Cortex of kidney (tissue), 1 donor: ENCODE data around the gene TMEM239.

Experiments used
- DNase-seq: peaks from one replicate; lab custom pipeline; 2025; lab: John Stamatoyannopoulos, UW

The TMEM239 gene

GRCh38 chr20:2849529-2849928 lies 33.4 kb downstream of the TMEM239 start:
- no peak for DNase-seq

GRCh38 chr20:2851086-2851485 lies 34.9 kb downstream of the TMEM239 start:
- no peak for DNase-seq

- no peak for DNase-seq
Observed at GRCh38 chr20:2858591-2858990, 42.4 kb downstream of the TMEM239 start.

- no peak for DNase-seq
Observed at GRCh38 chr20:2859330-2860121, 43.4 kb downstream of the TMEM239 start.

GRCh38 chr20:2864626-2865025 lies 48.5 kb downstream of the TMEM239 start:
- no peak for DNase-seq

- DNase-seq: no peak
Observed at GRCh38 chr20:2865101-2865500, 48.9 kb downstream of the TMEM239 start.

- DNase-seq: no peak
Observed at GRCh38 chr20:2865630-2866029, 49.5 kb downstream of the TMEM239 start.

- DNase-seq: no peak
Observed at GRCh38 chr20:2866236-2866635, 50.1 kb downstream of the TMEM239 start.

- no peak for DNase-seq
Observed at GRCh38 chr20:2867081-2867864, 51.1 kb downstream of the TMEM239 start.
